Epithelial cell of prostate (primary cell): Measurements from ENCODE around the gene POLR1D.
A peak's percentile ranks its signal among the peaks of the same experiment; 100 is the strongest.

Experiments used
- DNase-seq: peaks from one replicate; pipeline ENCODE4 v3.0.0-alpha.2; 2011; ENCODE audit warnings: low read depth, low spot score
- H3K27ac ChIP-seq: fragments of 450-650 bp; 2 replicates; pipeline ENCODE4 v1.5.1; 2017; ENCODE audit warnings: mild to moderate bottlenecking

POLR1D gene

GRCh38 chr13:27636589-27637288, 15.0 kb downstream of the POLR1D start:
- no peak for DNase-seq
- peak overlapping the region; percentile 96 for H3K27ac ChIP-seq

GRCh38 chr13:27637289-27637626, 15.6 kb downstream of the POLR1D start:
- DNase-seq, result no peak
- H3K27ac ChIP-seq, result peak overlapping the region; percentile 96

GRCh38 chr13:27638001-27638400, 16.3 kb downstream of the POLR1D start:
- peak overlapping the region; percentile 96 for H3K27ac ChIP-seq
- DNase-seq, result no peak

GRCh38 chr13:27638521-27638920, 16.8 kb downstream of the POLR1D start:
- no peak for DNase-seq

GRCh38 chr13:27639186-27639585, 17.5 kb downstream of the POLR1D start:
- peak overlapping the region; percentile 96 for H3K27ac ChIP-seq
- no peak for DNase-seq

More at GRCh38 chr13:27638521-27638920, 16.8 kb downstream of the POLR1D start:
- peak overlapping the region; percentile 96 for H3K27ac ChIP-seq

- DNase-seq, result no peak
- H3K27ac ChIP-seq, result peak overlapping the region; percentile 73
These were observed 20.2 kb downstream of the POLR1D start for GRCh38 chr13:27641711-27642502.

- no peak for DNase-seq
- H3K27ac ChIP-seq, result peak overlapping the region; percentile 73
These were observed 21.8 kb downstream of the POLR1D start for GRCh38 chr13:27643334-27644132.

- DNase-seq, result no peak
- peak overlapping the region; percentile 73 for H3K27ac ChIP-seq
These were observed 22.6 kb downstream of the POLR1D start for GRCh38 chr13:27644302-27644701.

- DNase-seq, result no peak
These were observed 28.6 kb downstream of the POLR1D start for GRCh38 chr13:27650312-27650711.

GRCh38 chr13:27654059-27654458, 32.4 kb downstream of the POLR1D start:
- no peak for DNase-seq
- H3K27ac ChIP-seq, result no peak overlapping the region

More at GRCh38 chr13:27650312-27650711, 28.6 kb downstream of the POLR1D start:
- peak overlapping the region; percentile 6 for H3K27ac ChIP-seq

GRCh38 chr13:27654816-27655215, 33.1 kb downstream of the POLR1D start:
- no peak for DNase-seq
- H3K27ac ChIP-seq, result no peak overlapping the region

- DNase-seq, result no peak
- H3K27ac ChIP-seq, result peak overlapping the region; percentile 29
These were observed 36.0 kb downstream of the POLR1D start for GRCh38 chr13:27657724-27658123.

- no peak for DNase-seq
- peak overlapping the region; percentile 29 for H3K27ac ChIP-seq
These were observed 36.9 kb downstream of the POLR1D start for GRCh38 chr13:27658546-27658945.

GRCh38 chr13:27659145-27659865, 37.6 kb downstream of the POLR1D start:
- no peak for DNase-seq
- peak overlapping the region; percentile 29 for H3K27ac ChIP-seq

- DNase-seq, result no peak
- no peak overlapping the region for H3K27ac ChIP-seq
These were observed 38.8 kb downstream of the POLR1D start for GRCh38 chr13:27660511-27660910.

GRCh38 chr13:27661017-27661416, 39.3 kb downstream of the POLR1D start:
- no peak overlapping the region for H3K27ac ChIP-seq
- DNase-seq, result no peak

- H3K27ac ChIP-seq, result no peak overlapping the region
- no peak for DNase-seq
These were observed 41.2 kb downstream of the POLR1D start for GRCh38 chr13:27662738-27663470.

GRCh38 chr13:27663947-27664346, 42.3 kb downstream of the POLR1D start:
- DNase-seq, result no peak
- no peak overlapping the region for H3K27ac ChIP-seq

- H3K27ac ChIP-seq, result no peak overlapping the region
- no peak for DNase-seq
These were observed 43.6 kb downstream of the POLR1D start for GRCh38 chr13:27665333-27665732.
